Ishikawa (cell line): ENCODE measurements around the gene TRABD2A.

ENCODE experiments used
- EGR1 ChIP-seq: IDR thresholded peaks from 2 replicates; pipeline ENCODE4 v1.6.1; 2012
- EP300 ChIP-seq: IDR thresholded peaks from 2 replicates; pipeline ENCODE4 v1.6.1; 2012; ENCODE audit warnings: borderline replicate concordance
- RAD21 ChIP-seq: IDR thresholded peaks from 2 replicates; pipeline ENCODE4 v1.6.1; 2012; ENCODE audit warnings: low read depth
- REST ChIP-seq: IDR thresholded peaks from 2 replicates; pipeline ENCODE4 v1.6.1; 2012; ENCODE audit warnings: low read depth, mild to moderate bottlenecking
- TAF1 ChIP-seq: IDR thresholded peaks from 2 replicates; pipeline ENCODE4 v1.6.1; 2012; ENCODE audit warnings: low read depth, mild to moderate bottlenecking
- ZBTB7A ChIP-seq: IDR thresholded peaks from 2 replicates; pipeline ENCODE4 v1.6.1; 2012; ENCODE audit warnings: low read depth
- TF ChIP-seq, protein P1 (sequence below): IDR thresholded peaks from 2 replicates; pipeline ENCODE4 v1.6.1; 2012

- TF ChIP-seq ZBTB7A (peak; percentile 62), REST (no peak), EP300 (no peak), RAD21 (peak; percentile 1; the same call in 1 of the 2 replicates), EGR1 (peak; percentile 36; the same call in 1 of the 2 replicates), TAF1 (peak; percentile 85)
- TF ChIP-seq, protein P1, sequence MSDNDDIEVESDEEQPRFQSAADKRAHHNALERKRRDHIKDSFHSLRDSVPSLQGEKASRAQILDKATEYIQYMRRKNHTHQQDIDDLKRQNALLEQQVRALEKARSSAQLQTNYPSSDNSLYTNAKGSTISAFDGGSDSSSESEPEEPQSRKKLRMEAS = peak; percentile 41; the same call in 1 of the 2 replicates
Observed at GRCh38 chr2:84905181-84906107, 24.6 kb upstream of the TRABD2A start, which contains the start of gene TMSB10.
